NCI-H1930 (cell line): ENCODE results near the gene TUBAL3.
"Not testable (repeated sequence)": the region's sequence is repeated elsewhere in the genome, so short reads cannot be mapped to it uniquely, and the experiment has no call there.

Experiments used
- DNase-seq, 2 experiments: peaks; one replicate each; lab custom pipeline; 2025; lab: John Stamatoyannopoulos, UW

Gene TUBAL3

DNA sequence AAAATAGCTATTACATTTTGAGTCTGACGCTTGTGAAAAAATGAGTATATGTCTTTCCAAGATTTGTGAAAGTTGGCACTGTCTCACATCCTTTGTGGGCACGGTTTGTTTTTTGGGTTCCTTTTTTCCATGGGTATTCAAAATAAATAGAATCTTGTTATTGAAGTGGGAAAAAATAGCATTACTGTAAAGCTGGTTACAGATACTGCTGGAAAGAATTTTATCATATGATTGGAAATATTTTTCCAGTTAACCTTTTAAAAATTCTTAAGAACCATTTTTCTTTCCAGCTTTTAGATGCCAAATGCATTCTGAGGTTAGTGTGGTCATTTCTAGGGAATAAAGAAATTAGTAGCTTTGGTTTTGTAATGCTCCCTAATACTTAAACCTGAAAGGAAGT, 19.1 kb upstream of the TUBAL3 start:
- DNase-seq, result no peak

DNA sequence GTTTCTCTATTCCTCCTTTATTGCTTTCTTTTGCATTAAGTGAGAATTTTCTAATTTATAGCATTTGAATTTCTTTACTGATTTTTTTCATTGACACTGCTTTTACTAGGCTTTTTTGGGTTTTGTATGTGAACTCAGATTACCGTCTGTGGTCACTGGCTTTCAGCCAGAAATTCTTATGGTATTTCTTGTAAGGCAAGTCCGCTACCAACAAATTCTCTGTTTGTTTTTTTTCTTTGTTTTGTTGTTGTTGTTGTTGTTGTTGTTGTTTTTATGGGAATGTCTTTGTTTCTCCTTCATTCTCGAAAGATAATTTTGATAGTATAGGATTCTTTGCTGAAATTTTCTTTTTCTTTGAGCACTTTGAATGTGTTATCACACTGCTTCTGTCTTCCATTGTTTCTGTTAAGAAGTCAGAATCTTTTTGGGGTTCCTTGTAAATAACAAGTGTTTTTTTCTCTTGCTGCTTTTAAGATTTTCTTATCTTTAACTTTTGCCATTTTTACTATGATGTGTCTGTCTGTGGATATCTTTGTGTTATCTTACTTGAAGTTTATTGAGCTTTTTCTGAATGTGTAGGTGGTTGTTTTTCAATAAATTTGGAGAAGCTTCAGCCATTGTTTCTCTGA, 15.0 kb upstream of the TUBAL3 start:
- DNase-seq, result no peak

DNA sequence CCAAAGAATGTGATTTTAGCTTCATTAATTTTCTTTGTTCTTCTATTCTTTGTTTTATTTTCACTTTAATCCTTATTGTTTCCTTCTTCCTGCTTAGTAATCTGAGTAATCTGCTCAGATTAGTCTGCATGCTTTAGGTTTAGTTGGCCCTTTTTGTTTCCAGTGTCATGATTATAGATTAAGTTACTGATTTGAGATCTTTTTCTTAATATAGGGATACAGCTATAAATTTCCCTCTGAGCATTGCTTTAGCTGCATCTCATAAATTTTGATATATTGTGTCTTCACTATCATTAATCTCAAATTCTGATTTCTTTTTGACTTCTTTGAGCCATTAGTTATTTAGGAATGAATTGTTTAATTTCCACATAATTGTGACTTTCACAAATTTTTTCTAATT, 14.0 kb upstream of the TUBAL3 start:
- no peak for DNase-seq

DNA sequence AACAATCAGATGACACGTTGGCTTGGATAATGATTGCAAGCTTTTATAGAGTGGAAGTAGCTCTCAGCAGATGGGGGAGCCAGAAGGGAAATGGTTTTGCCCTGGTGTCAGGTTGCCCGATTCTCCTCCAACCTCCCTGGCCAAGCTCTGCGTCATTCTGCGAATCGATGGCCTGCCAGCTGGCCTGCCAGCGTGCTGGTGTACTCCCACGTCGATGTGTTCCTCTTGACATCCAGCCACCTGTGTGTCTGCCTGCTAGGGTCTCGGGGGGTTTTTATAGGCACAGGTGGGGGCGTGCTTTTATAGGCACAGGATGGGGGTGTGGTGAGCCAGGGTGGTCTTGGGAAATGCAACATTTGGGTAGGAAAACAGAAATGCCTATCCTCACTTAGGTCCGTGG, 12.4 kb upstream of the TUBAL3 start:
- DNase-seq, result no peak

DNA sequence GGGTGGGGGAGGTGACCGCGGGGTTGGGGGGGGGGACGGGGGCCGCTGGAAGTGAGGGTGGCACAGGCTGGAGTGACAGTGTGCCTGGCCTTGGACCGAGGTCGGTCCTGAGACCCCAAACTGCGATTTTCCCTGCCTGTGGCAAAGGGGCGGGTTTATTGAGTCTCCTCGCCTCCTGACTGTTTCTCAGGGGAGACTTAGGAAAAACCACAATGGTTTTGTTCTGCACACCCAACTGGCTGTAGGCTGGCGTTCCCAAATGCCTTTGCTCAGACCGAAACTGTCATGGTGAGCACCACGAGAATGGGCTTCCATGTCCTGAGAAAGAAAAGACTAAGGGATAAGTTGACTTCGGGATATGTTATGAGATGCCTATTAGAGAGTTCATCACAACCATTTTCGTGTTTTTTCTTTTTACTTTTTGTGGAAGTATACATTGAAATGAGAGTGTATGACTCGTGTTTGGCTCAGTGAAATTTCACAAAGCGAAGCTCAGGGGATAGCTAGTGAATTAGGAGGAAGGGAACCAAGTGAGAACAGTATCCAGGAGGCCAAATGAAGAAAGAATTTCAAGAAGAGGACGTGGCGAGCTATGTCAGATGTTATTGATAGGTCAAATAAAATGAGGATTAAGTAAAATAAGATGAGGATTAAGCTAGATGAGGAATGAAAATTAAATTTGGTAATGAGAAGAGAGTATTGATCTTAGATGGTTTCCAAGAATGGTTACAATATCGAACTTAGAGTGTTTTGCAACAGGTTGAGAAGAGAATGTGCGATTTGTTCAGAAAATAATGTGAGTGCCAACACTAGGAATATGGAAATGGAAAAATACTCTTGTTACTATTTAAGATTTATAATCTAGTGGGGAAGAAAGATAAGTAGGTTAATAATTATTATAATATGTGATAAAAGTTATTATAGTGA, 8.6 kb upstream of the TUBAL3 start:
- DNase-seq, result no peak

DNA sequence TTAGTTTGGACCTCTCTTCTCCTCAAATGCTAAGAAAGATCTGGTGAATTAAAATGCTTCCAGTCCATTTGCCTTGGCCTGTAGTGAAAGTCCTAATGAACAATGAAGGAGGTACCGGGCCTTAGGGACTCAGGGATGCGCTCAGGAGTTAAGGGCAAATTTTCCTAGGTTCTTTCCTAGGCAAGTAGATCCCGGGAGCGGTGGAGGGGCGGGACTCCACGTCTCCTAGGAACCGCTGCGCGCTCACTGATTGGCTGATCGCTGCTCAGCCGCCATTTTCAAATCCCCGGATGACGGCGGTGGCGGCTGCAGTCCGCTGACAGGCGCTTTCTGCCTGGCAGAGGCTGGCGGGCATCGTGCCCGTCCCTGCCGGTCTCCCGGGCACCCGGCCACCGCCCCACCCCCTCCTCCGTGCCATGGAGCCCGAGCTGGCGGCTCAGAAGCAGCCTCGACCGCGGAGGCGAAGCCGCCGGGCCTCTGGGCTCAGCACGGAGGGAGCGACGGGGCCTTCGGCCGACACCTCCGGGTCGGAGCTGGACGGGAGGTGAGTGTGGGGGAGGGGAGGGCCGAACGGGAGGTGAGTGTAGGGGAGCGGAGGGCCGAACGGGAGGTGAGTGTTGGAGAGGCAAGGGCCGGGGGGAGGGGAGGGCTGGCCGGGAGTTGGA, 7.8 kb upstream of the TUBAL3 start, which contains the start of gene NET1:
Gene NET1 (plus strand): TSS at position 281 of the 665 bp plus-strand sequence. CDS start 136 bp downstream, at position 417.
- DNase-seq, result peak; percentile 35 to 60

DNA sequence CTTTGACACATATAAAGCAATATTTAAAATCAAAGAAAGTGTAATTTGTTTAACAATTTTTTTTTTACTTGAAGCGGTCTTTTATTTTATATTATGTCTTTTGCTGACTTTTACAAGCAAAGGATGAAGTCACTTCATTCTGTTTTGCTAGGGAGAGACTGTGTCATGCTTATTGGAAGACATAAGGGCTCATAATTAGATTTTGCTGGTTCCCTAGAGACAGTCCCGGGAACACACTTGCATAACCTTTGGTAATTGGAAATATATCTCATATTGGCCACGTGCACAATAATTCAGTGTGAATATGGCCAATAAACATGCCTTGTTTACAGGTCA, 7.3 kb upstream of the TUBAL3 start:
- no peak for DNase-seq

DNA sequence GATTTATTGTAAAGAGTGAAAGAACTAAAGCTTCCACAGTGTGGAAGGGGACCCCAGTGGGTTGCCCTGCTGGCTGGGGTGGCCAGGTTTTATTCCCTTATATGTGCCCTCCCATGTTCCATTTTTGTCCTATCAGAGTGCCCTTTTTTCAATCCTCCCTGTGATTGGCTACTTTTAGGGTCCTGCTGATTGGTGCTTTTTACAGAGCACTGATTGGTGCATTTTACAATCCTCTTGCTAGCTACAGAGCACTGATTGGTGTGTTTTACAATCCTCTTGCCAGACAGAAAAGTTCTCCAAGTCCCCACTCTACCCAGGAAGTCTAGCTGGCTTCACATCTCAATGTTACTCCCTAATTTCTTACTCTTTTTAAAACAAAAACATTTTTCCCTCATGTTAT, 6.2 kb upstream of the TUBAL3 start:
- DNase-seq, result not testable (repeated sequence)

DNA sequence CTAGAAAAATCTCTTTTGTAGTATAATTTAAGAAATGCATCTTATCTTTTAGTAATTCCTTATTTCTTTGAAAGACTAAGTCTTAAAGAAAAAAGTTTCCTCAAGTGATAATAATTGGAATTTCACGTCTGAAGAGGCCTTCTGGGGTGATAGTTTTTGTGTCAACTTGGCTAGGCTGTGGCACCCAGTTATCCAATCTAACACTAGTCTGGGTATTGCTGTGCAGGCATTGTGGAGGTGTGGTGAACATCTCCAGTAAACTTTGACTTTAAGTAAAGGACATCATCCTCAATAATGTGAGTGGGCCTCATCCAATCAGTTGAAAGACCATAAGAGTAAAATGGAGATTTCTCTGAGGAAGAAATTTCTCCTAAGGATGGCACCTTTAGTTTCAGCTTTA, 2.3 kb upstream of the TUBAL3 start:
- DNase-seq, result no peak

DNA sequence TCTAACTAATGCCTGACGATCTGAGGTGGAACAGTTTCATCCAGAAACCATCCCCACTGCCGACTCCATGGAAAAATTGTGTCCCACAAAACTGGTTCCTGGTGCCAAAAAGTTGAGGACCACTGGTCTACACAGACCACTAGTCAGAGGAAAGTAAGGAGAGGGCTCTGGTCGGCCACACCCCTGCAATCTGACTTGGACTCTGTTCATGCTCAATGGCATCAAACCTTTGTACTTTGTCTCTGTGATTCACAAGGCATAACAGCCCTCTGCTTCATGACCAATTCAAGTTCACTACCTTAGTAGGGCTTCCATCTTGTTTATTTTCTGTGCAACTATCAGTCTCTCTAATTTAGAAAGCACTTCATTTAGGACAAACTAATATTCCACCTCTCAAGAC, 1.8 kb downstream of the TUBAL3 start:
- DNase-seq, result no peak

DNA sequence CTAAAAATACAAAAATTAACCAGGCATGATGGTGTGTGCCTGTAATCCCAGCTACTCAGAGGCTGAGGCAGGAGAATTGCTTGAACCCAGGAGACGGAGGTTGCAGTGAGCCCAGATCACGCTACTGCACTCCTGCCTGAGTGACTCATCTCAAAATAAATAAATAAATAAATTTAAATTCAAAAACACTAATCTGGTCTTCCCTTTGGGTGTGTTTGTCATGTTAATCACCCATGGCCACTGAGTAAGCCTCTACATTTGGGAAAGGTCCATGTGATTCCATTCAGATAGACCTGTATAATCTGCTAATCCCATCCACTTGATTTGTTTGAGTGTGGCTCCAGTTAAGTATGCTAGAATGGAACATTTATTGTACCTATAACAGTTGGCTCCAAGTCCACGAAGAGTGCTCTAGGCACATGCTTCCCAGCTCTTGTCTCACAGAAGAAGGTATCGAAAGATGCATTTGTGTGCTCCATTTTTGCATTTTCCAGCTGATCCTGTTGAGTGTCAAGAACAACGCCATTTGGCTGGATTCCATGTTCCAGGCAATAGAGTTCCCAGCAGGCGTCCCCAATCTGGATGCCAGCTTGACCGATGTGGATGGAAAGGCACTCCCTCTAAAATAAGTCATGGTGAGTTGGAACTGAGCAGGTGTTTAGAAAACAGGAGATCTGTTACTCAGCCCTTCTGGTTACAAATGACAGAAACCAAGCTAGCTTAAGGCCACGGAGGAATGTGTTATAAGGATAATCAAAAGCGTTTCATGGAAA, 4.0 kb downstream of the TUBAL3 start:
- no peak for DNase-seq

DNA sequence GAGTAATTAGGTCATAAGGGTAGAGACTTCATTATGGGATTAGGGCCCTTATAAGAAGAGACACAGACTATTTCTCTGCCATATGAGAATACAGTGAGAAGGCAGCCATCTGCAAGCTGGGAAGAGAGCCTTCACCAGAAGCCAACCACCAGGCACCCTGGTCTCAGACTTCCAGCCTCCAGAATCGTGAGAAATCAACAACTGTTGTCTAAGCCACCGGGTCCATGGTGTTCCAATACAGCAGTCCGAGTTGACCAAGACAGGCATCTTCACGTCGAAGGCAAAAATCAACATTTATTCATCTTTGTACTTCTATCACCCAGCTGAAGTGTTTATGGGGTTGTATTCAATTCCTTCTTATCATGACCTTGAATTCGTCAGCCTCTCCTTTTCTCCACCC, 5.3 kb downstream of the TUBAL3 start:
- DNase-seq, result no peak

DNA sequence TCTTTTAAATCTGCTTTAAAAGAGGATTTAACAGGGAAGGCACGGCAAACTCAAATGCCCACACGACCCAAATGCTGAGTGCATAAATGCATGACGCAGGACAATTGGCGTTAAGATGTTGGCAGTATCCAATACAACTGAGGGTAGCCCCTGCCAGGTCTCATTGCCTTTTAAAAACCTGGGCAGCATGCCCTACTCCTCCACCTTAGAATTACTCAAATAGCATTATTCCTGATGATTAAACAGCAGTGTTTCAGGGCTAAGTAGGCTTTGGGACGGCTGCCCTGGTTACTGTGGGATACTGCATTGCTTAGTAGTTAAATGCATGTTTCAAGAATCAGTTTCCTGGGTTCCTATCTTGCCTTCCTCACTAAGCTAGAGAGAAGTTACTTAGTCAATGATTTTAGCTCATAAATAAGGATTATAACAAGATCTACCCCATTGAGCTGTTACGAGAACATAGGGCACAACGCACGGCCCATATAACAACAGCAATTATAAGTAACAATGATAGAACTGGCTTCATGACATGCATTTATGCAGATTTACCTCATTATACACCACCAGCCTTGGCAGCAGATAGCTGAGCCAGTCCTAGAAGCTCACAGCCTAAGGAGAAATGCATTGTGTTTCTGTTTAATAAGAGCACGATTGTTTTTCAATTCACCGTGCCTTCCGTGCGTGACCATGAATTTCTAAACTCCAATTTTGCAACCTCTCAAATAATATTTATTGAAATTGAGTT, 7.9 kb downstream of the TUBAL3 start:
- no peak for DNase-seq

DNA sequence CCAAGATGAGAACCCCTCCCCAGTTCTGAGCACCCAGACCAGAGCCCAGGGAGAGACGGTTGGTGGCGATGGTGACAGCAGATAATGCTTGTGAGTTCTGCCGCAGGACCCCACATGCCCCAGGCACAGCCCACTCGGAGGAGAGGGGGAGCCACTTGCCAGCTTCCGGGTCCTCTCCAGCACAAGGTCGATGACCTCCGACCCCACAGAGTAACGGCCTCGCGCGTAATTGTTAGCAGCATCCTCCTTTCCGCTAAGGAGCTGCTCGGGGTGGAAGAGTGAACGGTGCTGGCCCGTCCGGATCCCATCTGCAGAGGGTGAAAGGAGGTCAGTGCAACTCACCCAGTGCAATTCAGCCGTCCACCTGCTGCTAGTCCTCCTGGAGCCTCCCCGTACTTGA, 9.5 kb downstream of the TUBAL3 start:
- DNase-seq, result no peak

DNA sequence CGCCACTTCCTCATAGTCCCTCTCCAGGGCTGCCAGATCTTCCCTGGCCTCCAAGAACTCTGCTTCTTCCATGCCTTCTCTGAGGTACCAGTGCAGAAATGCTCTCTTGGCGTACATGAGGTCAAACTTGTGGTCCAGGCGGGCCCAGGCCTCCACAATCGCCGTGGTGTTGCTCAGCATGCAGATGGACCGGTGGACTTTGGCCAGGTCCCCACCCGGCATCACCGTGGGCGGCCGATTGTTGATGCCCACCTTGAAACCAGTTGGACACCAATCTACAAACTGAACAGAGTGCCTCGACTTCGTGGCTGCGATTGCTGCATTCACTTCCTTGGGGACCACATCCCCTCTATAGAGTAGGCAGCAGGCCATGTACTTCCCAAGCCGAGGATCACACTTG, 11.1 kb downstream of the TUBAL3 start:
- no peak for DNase-seq

DNA sequence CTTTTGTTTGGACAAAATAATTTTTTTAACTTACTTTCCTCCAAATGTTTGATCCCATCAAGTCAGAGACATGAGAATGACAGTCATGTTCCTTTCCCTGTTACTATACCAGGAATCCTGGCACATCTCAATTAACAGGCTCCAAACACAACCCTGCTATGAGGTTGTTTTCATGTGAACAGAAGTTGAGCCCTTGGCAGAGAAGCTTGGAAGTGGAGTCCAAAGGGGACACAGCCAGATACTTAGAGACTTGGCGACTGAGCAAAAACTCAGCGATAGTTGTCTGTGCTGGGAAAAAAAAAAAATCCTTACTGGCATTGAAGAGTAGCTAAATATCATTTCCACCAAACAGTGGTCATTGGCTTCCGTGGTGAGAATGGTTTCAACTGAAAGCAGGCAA, 12.8 kb downstream of the TUBAL3 start:
- DNase-seq, result no peak

DNA sequence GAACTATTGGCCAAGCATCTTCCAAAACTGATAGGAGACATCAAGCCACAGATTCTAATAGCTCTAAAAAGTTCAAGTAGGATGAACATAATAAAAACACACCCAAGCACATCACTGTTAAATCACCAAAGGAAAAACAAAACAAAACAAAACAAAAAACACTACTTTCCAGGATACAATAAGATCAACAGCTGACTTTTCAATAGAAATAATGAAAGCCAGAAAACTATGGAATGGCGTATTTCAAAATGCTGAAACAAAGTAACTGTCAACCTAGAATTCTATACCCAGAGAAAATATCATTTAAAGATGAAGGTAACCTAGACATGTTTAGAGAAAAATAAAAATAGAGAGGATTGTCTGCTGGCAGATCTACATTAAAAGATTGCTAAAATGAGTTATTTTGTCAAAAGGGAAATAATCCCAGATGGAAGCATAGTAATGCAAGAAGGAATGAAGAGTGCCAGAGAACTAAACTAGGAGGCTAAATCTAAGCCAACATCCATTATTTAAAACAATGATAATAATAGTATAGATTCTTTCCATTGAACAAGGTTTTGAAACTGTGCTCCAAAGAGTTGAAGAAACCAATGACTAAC, 13.9 kb downstream of the TUBAL3 start:
- no peak for DNase-seq

DNA sequence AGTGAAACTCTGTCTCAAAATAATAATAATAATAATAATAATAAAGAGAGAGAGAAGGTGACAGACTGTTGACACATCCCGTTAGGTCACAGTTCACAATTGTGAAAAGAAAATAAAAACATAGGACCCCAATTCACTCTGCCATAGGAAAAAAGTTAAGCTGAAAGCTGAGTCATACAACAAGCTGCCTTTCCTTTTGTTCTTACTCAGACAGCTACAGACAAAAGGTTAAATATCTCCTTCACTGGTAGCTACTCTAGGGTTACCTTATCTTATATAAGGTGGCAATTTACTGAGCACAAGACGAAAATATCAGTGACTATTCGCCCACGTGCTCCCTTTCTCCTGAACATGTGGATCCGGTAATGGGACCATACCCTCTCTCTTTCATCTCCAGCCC, 17.5 kb downstream of the TUBAL3 start:
- DNase-seq, result no peak

DNA sequence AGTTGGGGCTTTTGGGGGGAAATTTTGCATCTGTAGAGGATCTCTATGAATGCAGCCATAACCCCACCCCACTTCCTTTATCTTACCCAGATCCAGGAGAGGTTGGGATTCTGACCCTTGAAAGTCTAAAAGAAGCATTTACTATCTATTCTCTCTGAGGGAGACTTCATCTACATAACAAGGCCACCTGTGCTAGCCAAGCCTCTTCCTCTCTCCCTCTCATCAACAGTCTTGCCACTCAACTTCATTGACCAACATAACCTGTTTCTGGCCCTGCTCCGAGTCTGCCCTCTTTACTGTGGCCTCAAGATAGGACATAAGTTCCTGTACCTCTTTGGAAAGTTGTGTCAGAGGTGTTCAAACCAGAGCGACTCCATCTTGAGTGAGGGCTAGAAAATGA, 19.4 kb downstream of the TUBAL3 start:
- DNase-seq, result no peak

DNA sequence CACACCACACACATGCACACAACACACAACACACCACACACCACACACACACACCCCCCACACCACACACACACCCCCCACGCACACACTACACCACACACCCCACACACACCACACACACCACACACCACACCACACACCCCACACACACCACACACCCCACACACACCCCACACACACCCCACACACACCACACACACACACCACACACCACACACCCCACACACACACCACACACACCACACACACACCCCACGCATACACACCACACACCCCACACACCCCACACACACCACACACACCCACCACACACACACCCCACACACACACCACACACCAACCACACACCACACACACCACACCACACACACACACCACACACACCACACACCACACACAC, 23.4 kb downstream of the TUBAL3 start:
- no peak for DNase-seq

DNA sequence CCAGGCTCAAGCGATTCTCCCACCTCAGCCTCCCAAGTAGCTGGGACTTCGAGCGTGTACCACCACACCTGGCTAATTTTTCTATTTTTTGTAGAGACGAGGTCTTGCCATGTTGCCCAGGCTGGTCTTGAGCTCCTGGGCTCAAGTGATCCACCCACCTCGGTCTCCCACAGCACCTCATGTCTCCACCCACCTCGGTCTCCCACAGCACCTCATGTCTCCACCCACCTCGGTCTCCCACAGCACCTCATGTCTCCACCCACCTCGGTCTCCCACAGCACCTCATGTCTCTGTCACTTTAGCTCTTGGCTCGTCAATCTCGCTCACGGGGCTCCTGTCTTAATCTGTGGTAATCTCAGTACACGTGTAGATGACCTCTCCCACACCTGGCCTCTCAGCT, 24.2 kb downstream of the TUBAL3 start:
- DNase-seq, result not testable (repeated sequence)
